ENCODE data around the gene RNF13.
"Not testable (repeated sequence)": the region's sequence is repeated elsewhere in the genome, so short reads cannot be mapped to it uniquely, and the experiment has no call there.

RNF13 gene

DNA sequence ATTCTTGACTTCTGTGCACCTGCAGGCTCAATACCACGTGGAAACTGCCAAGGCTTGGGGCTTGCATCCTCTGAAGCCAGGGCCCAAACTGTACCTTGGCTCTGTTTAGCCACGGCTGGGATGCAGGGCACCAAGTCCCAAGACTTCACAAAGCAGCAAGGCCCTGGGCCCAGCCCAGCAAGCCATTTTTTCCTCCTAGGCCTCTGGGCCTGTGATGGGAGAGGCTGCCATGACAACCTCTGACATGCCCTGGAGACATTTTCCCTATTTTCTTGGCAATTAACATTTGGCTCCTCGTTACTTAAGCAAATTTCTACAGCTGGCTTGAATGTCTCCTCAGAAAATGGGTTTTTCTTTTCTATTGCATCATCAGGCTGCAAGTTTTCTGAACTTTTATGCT is 25.5 kb downstream of the RNF13 start:
- not testable (repeated sequence) for H3K4me3 ChIP-seq (ENCODE audit: low read depth, low read length)

DNA sequence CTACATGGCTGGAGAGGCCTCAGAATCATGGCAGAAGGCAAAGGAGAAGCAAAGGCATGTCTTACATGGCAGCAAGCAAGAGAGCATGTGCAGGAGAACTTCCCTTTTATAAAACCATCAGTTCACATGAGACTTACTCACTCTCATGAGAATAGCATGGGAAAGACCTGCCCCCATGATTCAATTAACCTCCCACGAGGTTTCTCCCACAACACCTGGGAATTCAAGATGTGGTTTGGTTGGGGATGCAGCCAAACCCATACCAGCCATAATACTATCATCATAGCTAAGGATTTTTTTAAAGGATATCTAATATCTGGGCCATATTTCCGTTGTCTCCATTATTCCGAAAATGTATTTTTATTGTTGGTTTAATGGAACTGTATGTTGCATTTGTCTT is 26.5 kb downstream of the RNF13 start:
- not testable (repeated sequence) for H3K4me3 ChIP-seq (ENCODE audit: low read depth, low read length)

DNA sequence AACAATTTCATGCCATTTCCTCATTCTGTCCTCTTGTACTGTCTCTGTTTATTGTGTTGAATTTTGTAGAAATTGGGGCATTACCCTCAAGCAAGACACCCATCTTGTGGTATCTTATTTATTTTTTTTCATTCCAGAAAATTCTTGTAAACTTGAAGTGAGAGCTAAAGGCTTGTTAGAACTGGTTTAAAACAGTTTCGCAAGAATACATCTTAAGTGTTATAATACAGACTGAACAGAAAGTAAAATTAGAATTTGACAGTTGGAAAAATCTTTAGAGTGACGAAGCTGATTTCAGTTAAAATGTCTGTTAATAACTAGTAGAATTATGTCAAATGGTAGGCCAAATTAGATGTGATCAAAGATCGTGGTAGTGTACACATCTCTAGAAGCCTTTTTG is 26.9 kb downstream of the RNF13 start:
- H3K4me3 ChIP-seq (ENCODE audit: low read depth, low read length): no peak overlapping the region

DNA sequence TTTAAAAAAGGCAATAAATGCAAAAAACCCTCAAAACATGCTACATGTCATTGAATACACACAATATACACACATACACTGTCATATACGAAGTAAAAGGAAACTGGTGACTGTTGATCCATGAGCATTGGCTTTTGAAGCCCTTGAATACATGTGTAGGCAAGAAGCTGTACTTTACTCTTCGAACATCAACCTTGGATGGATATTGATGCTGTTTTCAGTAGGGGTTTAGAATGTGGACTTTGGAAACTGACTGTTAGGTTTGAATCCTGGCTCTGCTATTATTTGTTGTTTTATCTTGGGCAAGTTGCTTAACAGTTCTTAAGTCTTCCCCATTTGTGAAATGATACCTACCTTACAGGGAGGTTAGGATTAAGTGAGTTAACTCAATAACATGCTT is 30.5 kb downstream of the RNF13 start:
- H3K4me3 ChIP-seq (ENCODE audit: low read depth, low read length): no peak overlapping the region

DNA sequence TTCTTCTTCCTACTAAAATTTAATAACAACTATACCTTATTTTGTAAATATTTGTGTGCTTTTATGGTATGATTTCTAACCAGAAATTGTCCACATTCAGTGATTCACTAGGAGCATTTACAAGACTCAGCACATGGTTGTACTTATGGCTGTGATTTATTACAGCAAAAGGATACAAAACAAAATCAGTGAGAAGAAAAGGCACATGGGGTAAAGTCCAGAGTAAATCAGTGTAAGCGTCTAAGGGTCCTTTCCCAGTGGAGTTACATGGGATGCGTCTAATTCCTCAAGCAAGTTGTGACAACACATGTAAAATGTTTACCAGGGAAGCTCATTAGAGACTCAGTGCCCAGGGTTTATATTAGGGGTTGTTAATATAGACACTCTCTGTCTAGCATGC is 31.1 kb downstream of the RNF13 start:
- no peak overlapping the region for H3K4me3 ChIP-seq (ENCODE audit: low read depth, low read length)

DNA sequence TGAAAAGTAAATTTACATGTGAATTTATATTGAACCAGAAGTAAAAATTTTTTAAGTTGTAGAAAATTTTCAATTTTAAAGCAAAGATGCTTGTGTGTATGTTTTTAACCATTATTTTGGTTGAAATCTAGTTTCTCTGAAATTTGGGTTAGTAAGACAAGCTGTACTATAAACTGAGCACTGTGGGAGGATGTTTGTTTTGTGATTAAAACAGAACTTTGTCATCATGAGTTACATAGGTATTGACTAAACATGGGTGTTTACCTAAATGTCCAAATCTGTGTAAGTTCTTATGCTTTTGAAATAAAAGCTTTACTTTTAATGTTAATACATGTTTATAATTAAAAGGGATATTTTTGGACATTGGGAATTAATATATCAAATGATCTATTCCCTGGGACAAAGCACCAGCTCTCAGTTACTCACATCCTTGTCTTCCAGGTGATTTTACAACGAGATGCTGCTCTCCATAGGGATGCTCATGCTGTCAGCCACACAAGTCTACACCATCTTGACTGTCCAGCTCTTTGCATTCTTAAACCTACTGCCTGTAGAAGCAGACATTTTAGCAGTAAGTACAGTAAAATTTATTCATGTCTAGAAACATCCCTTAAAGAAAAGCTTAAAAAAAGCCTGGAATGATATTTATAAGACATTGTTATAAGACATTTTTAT is 32.7 kb downstream of the RNF13 start:
- H3K4me3 ChIP-seq (ENCODE audit: low read depth, low read length): no peak overlapping the region

DNA sequence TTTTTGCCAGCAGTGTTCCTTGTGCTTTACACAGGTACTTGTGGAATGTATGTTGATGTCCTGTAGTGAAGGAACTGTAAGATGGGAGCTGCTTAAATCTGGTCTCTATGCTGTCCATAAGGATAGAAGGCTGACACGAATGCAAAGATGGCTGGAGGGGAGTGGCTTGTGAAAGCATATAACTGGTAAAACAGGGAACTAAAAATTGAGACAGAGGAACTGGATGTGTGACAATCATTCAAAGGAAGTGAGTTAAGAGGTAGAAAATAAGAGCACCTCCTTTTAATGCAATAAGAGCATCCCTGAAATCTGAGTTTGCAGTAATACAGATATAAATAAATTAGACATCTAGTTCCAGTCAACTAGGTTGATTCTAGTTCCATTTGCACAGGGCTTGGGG is 35.2 kb downstream of the RNF13 start:
- no peak overlapping the region for H3K4me3 ChIP-seq (ENCODE audit: low read depth, low read length)

DNA sequence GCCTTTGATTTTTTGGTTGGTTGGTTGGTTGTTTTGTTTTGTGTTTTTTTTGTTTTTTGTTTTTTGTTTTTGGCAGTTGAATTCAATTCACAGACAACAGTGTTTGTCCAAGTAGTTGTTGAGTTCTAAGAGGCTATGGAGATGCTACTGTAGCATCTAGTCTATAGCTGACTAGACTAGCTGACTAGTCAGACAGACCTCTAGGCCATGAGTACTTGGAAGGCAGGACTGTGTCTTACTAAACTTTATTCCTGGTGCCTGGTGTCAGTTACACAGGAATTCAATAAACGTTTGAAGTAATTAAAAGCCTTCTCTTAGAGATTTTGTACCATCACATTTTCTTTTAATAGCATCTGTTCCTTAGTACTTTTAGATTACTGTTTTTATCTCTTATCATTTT is 35.7 kb downstream of the RNF13 start:
- H3K4me3 ChIP-seq (ENCODE audit: low read depth, low read length): no peak overlapping the region

DNA sequence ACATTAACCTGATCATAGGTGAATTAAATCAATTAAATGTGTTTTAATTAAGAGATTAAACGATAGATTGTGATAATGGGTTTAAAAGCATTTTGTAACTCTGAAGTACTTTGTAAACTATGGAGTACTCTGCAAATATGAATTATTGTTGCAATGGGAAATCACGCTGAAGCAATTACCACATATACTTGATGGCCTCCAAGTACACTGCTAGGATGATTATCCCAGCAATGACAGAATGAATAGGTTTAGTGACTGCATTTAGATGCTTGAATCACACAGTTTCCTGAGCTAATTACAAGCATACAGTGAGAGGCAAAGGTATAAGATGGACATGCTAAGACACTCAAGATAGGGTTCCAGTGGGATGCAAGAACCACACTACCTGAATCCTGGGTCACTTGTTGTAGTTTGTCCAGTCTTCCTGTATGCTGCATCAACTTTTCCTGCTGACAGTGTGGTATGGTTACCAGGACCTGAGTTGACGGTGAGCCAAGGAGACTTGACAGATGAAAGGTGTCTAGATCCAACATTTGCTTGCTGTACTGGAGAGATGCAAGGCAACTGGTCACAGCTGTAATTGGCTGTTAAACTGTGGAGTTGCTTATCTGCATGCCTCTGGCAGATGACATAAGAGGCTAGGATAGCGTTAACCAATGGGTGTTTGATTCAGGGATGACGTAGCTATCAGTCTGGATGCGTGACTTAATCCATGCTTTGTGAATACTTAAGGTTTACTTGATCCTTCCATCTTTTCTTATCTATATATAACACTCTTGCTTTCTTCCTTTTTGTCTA is 38.0 kb downstream of the RNF13 start:
- no peak overlapping the region for H3K4me3 ChIP-seq (ENCODE audit: low read depth, low read length)

DNA sequence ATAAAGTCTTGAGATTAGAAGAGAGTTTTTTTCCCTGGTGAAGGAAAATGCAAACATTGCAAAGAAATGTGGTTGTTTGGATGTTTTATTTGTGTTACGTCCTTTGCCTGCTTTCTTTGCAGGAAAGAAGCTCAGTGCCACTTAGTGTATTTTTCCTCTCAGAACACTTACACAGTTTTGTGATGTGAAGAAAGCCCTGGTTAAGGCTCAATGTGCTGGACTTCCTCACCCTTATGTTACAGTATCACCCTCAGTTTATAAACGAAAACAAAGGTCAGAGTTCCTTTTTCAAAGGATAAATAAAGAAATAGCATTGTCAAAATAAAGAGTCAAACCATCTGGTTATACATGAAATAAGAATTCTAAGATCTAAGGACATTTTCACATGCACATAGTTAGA is 45.9 kb downstream of the RNF13 start:
- no peak overlapping the region for H3K4me3 ChIP-seq (ENCODE audit: low read depth, low read length)

DNA sequence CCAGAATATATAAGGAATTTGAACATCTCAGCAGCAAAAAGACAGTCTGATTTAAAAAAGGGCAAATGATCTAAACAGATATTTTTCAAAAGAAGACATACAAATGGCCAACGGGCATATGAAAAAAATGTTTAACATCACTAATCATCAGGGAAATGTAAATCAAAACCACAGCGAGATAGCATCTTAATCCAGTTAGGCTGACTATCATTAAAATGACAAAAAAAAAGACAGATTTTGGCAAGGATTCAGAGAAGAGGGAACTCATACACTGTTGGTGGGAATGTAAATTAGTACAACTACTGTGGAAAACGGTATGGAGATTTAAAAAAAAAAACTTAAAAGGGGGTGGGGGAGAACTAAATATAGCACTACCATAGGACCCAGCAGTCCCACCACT is 47.9 kb downstream of the RNF13 start:
- no peak overlapping the region for H3K4me3 ChIP-seq (ENCODE audit: low read depth, low read length)

DNA sequence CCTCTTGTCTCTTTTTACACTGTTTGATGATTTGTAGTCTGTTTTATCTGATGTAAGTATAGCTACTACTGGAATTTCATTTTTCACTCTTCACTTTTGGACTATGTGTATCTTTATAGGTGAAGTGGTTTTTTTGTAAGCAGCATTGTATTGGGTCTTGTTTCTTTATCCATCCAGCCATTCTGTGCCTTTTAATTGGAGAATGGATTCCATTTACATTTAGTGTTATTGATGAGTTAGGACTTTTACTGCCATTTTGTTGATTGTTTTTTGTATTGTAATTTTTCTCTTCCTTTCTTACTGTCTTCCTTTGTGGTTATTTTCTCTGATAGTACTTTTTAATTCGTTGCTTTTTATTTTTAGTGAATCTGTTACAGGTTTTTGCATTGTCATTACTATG is 54.5 kb downstream of the RNF13 start:
- H3K4me3 ChIP-seq (ENCODE audit: low read depth, low read length): no peak overlapping the region

DNA sequence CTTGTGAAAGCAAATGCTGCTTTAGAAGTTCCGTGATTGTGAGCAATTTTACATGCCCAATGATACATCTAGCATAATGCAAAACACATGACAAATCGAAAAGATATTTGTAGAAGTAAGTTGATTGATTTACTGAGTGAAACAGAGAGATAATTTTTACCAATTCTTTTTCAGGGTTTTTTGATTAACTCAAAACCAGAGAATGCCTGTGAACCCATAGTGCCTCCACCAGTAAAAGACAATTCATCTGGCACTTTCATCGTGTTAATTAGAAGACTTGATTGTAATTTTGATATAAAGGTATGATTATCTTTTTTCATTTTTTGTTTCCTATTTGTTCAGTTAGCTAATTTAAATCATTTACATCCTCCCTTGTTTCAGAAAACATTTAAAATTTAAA is 58.8 kb downstream of the RNF13 start:
- no peak overlapping the region for H3K4me3 ChIP-seq (ENCODE audit: low read depth, low read length)

DNA sequence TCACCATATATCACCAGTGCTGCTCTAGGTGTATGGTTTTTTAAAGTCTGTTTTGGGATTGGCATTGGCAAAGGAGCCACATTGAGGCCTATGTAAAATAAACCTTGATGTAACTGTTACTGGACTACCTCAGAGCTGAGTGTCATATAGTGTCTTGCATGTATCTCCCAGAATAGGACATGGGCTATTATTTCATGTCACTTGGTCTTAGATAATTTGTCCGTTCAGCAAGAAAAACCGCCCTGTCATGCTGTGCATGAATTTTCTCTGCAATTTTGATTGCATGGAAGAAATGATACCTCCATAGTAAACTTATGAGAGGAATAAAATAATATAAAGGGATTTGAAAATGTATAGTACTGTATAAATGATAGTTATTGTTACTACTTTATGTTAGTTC is 59.6 kb downstream of the RNF13 start:
- no peak overlapping the region for H3K4me3 ChIP-seq (ENCODE audit: low read depth, low read length)

DNA sequence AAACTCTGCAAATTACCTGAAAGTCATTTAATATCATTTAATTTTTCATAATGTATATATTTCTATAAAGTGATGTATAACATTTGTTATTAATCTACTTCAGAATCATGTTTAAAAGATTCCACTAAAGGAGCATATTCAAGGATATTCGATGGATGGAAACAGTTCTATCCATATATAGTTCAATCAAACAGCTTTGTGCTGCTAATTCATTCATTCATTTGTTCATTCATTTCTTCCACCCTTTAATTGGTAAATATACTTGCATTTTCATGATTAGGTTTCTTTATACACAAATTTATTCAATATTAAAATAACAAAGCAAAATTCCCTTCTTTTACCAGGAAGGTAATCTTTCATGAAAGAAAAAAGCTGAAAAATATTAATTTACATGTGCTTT is 64.7 kb downstream of the RNF13 start:
- no peak overlapping the region for H3K4me3 ChIP-seq (ENCODE audit: low read depth, low read length)

DNA sequence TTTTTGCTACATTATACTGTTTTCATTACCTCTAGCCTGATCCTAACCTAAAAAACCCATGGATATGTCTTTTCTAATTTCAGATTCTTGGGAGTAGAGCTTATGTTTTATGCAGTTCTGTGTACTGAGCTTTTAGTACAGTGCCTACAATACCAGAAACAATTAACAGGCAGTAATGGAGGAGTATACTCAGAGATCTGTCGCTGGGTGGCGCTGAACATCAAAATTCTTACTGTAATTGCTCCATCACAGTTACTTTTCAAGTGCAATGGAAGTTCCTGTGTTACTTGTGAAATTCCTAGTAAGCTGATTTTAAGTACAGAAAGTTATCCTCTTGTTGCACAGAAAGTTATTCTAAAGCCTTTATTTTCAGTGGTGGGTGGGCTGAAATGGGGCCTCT is 66.9 kb downstream of the RNF13 start:
- H3K4me3 ChIP-seq (ENCODE audit: low read depth, low read length): no peak overlapping the region

DNA sequence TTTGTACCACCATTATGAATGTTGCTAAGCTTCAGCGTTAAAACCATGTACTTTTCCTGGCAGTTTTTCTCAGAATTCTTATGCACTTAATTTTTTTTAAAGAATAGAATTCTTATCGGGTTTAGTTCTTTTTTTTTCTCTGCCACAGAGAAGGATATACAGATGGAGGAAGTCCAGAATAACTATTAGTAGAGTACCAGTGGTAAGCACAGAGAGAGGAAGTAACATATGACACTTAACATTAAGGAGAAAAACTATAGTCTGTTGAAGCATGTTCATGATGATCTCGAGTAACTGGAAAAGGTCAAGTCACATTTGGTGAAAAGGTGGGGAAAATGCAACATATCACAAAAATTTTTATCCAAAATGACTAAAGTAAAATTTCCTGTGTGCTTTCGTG is 68.9 kb downstream of the RNF13 start:
- no peak overlapping the region for H3K4me3 ChIP-seq (ENCODE audit: low read depth, low read length)

DNA sequence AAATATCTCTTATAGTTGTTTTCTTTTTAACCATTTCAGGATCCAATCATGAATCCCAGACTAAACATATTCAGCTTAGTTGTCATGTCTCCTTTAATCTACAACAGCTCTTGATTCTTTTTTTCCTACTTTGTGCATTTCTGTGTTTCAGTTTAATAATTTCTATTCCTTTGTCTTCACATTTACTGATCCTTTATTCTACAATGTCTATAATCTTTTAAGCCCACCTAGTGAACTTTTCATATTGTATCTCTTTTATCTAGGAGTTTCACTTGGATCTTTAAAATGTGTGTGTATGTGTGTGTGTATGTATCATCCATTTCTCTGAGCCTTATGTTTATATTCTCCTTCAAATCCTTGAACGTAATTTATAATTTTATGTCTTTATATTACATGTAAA is 70.1 kb downstream of the RNF13 start:
- no peak overlapping the region for H3K4me3 ChIP-seq (ENCODE audit: low read depth, low read length)

DNA sequence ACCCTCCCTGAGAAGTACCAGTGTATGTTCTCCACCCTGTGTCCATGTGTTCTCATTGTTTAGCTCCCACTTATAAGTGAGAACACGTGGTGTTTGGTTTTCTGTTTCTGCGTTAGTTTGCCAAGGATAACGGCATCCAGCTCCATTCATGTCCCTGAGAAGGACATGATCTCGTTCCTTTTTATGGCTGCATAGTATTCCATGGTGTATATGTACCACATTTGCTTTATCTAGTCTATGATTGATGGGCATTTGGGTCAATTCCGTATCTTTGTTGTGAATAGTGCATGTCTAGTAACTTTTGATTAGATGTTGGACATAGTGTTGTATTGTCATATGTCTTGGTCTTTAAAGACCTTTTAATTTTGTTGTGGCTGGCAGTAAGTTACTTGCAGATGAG is 70.8 kb downstream of the RNF13 start:
- not testable (repeated sequence) for H3K4me3 ChIP-seq (ENCODE audit: low read depth, low read length)

DNA sequence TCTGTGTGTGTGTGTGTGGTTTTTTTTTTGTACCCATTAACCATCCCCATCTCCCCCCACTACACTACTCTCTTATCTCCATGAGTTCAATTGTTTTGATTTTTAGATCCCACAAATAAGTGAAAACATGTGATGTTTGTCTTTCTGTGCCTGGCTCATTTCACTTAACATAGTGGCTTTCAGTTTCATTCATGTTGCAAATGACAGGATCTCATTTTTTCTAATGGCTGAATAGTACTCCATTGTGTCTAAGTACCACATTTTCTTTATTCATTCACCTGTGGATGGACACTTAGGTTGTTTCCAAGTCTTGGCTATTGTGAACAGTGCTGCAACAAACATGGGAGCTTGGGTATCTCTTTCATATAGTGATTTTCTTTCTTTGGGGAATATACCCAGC is 71.8 kb downstream of the RNF13 start:
- not testable (repeated sequence) for H3K4me3 ChIP-seq (ENCODE audit: low read depth, low read length)

DNA sequence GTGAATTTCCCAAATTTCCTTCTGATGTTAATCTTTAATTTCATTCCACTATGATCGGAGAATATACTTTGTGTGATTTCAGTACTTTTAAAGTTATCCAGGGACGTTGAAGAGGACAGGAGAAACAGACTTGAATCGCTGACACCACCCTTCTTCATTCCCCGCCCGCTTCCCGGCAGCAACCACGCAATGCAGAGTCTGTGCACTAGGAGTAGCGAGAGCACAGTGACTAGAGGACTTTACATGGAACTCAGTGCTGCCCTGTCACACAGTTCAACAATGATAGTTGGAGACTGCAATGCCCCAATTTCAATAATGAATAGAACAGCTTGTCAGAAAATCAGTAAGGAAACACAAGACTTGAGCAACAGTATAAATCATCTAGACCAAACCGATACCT is 73.9 kb downstream of the RNF13 start:
- no peak overlapping the region for H3K4me3 ChIP-seq (ENCODE audit: low read depth, low read length)

DNA sequence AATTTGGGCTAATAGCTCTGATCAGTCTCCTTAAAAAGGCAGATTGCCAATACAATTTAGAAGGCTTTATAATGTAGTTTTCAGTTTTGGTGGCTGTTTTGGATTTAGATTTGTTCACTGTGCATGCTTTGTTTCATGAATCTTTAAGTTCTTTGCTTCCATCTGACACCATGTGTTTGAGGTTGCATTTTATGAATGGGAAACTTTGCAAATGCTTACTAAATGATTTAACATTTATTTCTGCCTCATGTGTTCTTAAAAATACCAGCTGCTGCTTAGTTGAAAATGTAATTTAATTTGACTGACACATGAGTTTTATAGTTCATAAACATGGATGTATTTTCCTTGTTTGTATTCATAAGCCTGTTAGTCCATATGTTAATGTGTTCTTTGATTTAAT is 78.6 kb downstream of the RNF13 start:
- no peak overlapping the region for H3K4me3 ChIP-seq (ENCODE audit: low read depth, low read length)

DNA sequence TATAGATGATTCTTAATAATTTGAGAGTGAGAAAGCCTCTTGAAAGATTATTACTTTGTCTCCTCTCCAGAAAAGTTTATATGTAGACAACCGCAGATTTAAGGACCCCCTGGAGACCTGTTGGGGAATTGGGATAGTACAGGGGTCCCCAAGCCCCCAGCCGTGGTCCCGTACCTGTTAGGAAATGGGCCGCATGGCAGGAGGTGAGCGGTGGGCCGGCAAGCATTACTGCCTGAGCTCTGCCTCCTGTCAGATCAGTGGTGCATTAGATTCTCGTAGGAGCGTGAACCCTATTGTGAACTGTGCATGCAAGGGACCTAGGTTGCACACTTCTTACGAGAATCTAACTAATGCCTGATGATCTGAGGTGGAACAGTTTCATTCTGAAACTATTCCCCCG is 79.4 kb downstream of the RNF13 start:
- no peak overlapping the region for H3K4me3 ChIP-seq (ENCODE audit: low read depth, low read length)

Measured in iPS-11a (cell line).